GM10266 (cell line): ENCODE results near the gene GKN1.

Experiments
- DNase-seq: peaks from one replicate; pipeline ENCODE4 v3.0.0; 2012; ENCODE audit errors: extremely low spot score
- CTCF ChIP-seq: IDR thresholded peaks from 2 replicates; pipeline ENCODE4 v1.5.1; 2012; ENCODE audit warnings: mild to moderate bottlenecking, low read depth; ENCODE audit not compliant: control insufficient read depth, insufficient read depth; ENCODE audit errors: missing control alignments

The GKN1 gene

GRCh38 chr2:68959001-68959400 is 15.4 kb upstream of the GKN1 start:
- no peak for TF ChIP-seq CTCF
- no peak for DNase-seq

GRCh38 chr2:68961380-68961779 is 13.1 kb upstream of the GKN1 start:
- DNase-seq = no peak
- no peak for TF ChIP-seq CTCF

- TF ChIP-seq CTCF = no peak
- DNase-seq = no peak
Measured at GRCh38 chr2:68964282-68964681, 10.2 kb upstream of the GKN1 start.

DNA sequence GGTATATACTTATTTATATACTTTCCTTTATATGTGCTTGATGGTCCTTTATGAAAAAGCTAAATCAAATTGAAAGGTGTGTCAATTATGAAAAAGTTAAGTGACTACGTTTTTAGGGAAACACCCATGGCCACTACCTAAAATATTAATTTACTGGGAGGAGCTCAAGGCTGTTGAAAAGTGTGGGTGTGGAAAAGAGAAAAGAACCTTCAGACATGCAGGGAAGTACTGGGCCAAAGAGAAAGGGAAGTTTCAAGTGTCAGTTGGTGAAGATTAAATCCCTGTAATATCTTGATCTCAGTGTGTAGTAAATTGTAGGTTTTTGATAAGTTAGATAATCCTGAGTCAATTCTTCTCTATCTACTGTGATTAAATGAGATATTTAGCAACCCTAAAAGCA is 6.2 kb upstream of the GKN1 start:
- no peak for TF ChIP-seq CTCF
- no peak for DNase-seq

- no peak for DNase-seq
- TF ChIP-seq CTCF = no peak
Measured at GRCh38 chr2:68969736-68970490, 4.5 kb upstream of the GKN1 start.

- no peak for TF ChIP-seq CTCF
- no peak for DNase-seq
Measured at GRCh38 chr2:68970566-68971265, 3.7 kb upstream of the GKN1 start.

- DNase-seq = no peak
- TF ChIP-seq CTCF = no peak
Measured at GRCh38 chr2:68971591-68972231, 2.7 kb upstream of the GKN1 start.
